ENCODE measurements around the gene INPP5D. TPM values are rescaled to one million over a fixed set of nuclear protein-coding genes. Genes with fewer than 3 reads are reported as not detected.

The INPP5D gene
- total and polyA plus RNA-seq, 2 of the 8 experiments (the other 6 are each of a cell fraction or from before 2014, with no cell fraction given): 4.5 to 7.1 TPM

- DNase-seq (ENCODE audit: low read depth in 1 of 2, low spot score in 2 of 2) (no peak), FAIRE-seq (no peak)
- H3K23ac ChIP-seq (ENCODE audit: insufficient read length): no peak overlapping the region
- H2BK5ac ChIP-seq (ENCODE audit: low read depth, low read length): no peak overlapping the region
- H3K4ac ChIP-seq (replicated peaks; ENCODE audit: insufficient read length, low read depth, low read length): no peak overlapping the region
- no peak overlapping the region for H3K56ac ChIP-seq (replicated peaks; ENCODE audit: insufficient read length, low read depth, low read length)
- H2AFZ ChIP-seq (ENCODE audit: low read length): no peak overlapping the region
- no peak overlapping the region for H3K18ac ChIP-seq (ENCODE audit: extremely low read depth, low read length)
- H4K91ac ChIP-seq (replicated peaks; ENCODE audit: insufficient read length, low read length): no peak overlapping the region
- no peak overlapping the region for H4K5ac ChIP-seq (ENCODE audit: insufficient read length, low read depth, low read length)
- no peaks in the 10 kb centered on the region for H3K79me1 ChIP-seq (ENCODE audit: low read depth, low read length)
- no peaks in the 10 kb centered on the region for H3K79me2 ChIP-seq (ENCODE audit: control insufficient read depth in 1 of 2, insufficient read depth in 2 of 2, low read length in 2 of 2)
- CTCF ChIA-PET (ENCODE audit: partially characterized antibody): interaction anchor here (0.7 to 1.8 kb wide), 3 partner anchors 16 to 36 kb away, joined by 3 to 10 read pairs (median 4); no protein-coding TSS in a partner anchor
- H4K8ac ChIP-seq (ENCODE audit: extremely low read depth, insufficient read depth, low read length): no peak overlapping the region
- H3K27me3 ChIP-seq (replicated peaks in 1 of 4; ENCODE audit: control insufficient read depth in 3 of 4, extremely low read depth in 1 of 4, insufficient read depth in 3 of 4, low read length in 3 of 4): no peaks in the 10 kb centered on the region; a peak in 1 of 7 replicates
- no peaks in the 10 kb centered on the region for H3K23me2 ChIP-seq (ENCODE audit: low read depth, low read length)
- no peak overlapping the region for H2BK20ac ChIP-seq (ENCODE audit: low read length)
- WGBS, 2 experiments (ENCODE audit: extremely low coverage in 1 of 2, insufficient coverage in 1 of 2, insufficient read length in 1 of 2, insufficient replicate concordance in 2 of 2, low coverage in 1 of 2, low lambda C conversion rate in 2 of 2, missing lambda C conversion rate in 1 of 2): 88% methylated on average over 3 of the region's 4 CpGs; no CpG with 5 or more reads in 1 of the 2 experiments
- no peak overlapping the region for H3K14ac ChIP-seq (ENCODE audit: insufficient read length)
- no peak overlapping the region for H3K4me3 ChIP-seq (ENCODE audit: extremely low read depth in 1 of 4, insufficient read depth in 2 of 4, low read depth in 3 of 4, low read length in 4 of 4)
- H3K27ac ChIP-seq (ENCODE audit: low read depth, low read length): no peak overlapping the region
- POLR2A ChIA-PET (ENCODE audit: partially characterized antibody): no interaction called here
- no peaks in the 10 kb centered on the region for H3K36me3 ChIP-seq (ENCODE audit: control insufficient read depth in 2 of 4, insufficient read depth in 4 of 4, low read length in 3 of 4)
- H4K20me1 ChIP-seq (replicated peaks in 1 of 2; ENCODE audit: control insufficient read depth in 1 of 2, insufficient read depth in 2 of 2, low read length in 2 of 2): no peaks in the 10 kb centered on the region
- no peak overlapping the region for H3K9ac ChIP-seq (replicated peaks in 1 of 4; ENCODE audit: extremely low read depth in 1 of 4, low read depth in 3 of 4, low read length in 3 of 4)
- no peaks in the 10 kb centered on the region for H3K4me1 ChIP-seq (replicated peaks in 1 of 4; ENCODE audit: control insufficient read depth in 3 of 4, insufficient read depth in 4 of 4, low read length in 3 of 4)
- no peak overlapping the region for H3K4me2 ChIP-seq (ENCODE audit: insufficient read depth in 1 of 2, low read depth in 2 of 2, low read length in 2 of 2)
- no peak overlapping the region for H2BK12ac ChIP-seq (ENCODE audit: low read depth, low read length)
- H2BK15ac ChIP-seq (ENCODE audit: low read length): no peak overlapping the region
- H3K9me3 ChIP-seq (ENCODE audit: insufficient read depth in 2 of 2, low read depth in 1 of 2, low read length in 1 of 2): no peaks in the 10 kb centered on the region
- H2BK120ac ChIP-seq (replicated peaks; ENCODE audit: low read depth, low read length): no peak overlapping the region
- no peak overlapping the region for H2AK5ac ChIP-seq (ENCODE audit: low read depth, low read length)
- TF ChIP-seq NRF1 (IDR thresholded peaks at IDR 0.05; ENCODE audit: low read depth, low read length) (no peak), PHF8 (conservative IDR thresholded peaks at IDR 0.05; ENCODE audit: low read depth, low read length) (no peak), JUND (IDR thresholded peaks at IDR 0.05; ENCODE audit: low read length) (no peak)
Observed at GRCh38 chr2:233093721-233094120, 33.6 kb downstream of the INPP5D start.

Measured in H1 (cell line).